Testis (tissue), 3 donors: ENCODE measurements around the gene KIDINS220. TPM values are rescaled to one million over a fixed set of nuclear protein-coding genes. Genes with fewer than 3 reads are reported as not detected.
A peak's percentile ranks its signal among the peaks of the same experiment; 100 is the strongest.

Source experiments
- DNase-seq: peaks from one replicate; pipeline ENCODE4 v3.0.0-alpha.2; 2019
- H3K27ac ChIP-seq, 2 donors: fragments of 200-600 bp; sonication (generic); one replicate each; pipeline ENCODE4 v1.5.1; 2019
- H3K27me3 ChIP-seq: fragments of 200-600 bp; sonication (generic); one replicate; pipeline ENCODE4 v1.5.1; 2019
- H3K36me3 ChIP-seq: fragments of 200-600 bp; sonication (generic); one replicate; pipeline ENCODE4 v1.5.1; 2017; ENCODE audit warnings: low read depth; ENCODE audit errors: missing control alignments
- H3K4me1 ChIP-seq: fragments of 200-600 bp; sonication (generic); one replicate; pipeline ENCODE4 v1.5.1; 2019
- H3K4me3 ChIP-seq, 2 donors: fragments of 200-600 bp; sonication (generic); one replicate each; pipeline ENCODE4 v1.5.1; 2017 to 2019
- H3K9me3 ChIP-seq: fragments of 200-600 bp; sonication (generic); one replicate; pipeline ENCODE4 v1.5.1; 2017
- POLR2A ChIP-seq: fragments of 450-650 bp; IDR thresholded peaks from one replicate; pipeline ENCODE4 v1.6.1; 2017; ENCODE audit warnings: antibody characterized with exemption, mild to moderate bottlenecking, moderate library complexity
- WGBS, 2 donors: methylation state at CpG; one replicate each; pipeline ENCODE4 v1.1.5; 2018; 5-methylcytosine and 5-hydroxymethylcytosine counted together
- intact Hi-C: fragments of 100-400 bp; cut with DNase I; formaldehyde crosslinking; loops from one replicate; pipeline ENCODE4 v1.15.1; 2023; ENCODE audit warnings: low total_unique reads
- polyA plus RNA-seq: library from polyadenylated mRNA; stranded (reverse); fragments of 350-450 nt; fragmentation: Illumina TruSeq; extraction: RNeasy Lipid Tissue Mini Kit (QIAGEN cat#74804); gene quantifications from one replicate; pipeline ENCODE4 v1.2.3, GENCODE V29; 2014; ENCODE audit warnings: low read depth, low replicate concordance; ENCODE audit not compliant: insufficient read depth
- total RNA-seq, 2 donors: library from RNA; depleted of rRNA; stranded (reverse); fragments of >200 nt; gene quantifications; one replicate each; pipeline ENCODE4 v1.2.3, GENCODE V29; 2016
- TF ChIP-seq, protein P1 (sequence below), 3 experiments: fragments of 450-650 bp in 2 of 3; fragments of 200-600 bp in 1 of 3; sonication (generic) in 1 of 3; IDR thresholded peaks; one replicate each; pipeline ENCODE4 v1.5.1; 2016 to 2019; ENCODE audit warnings: antibody characterized with exemption in 3 of 3, mild to moderate bottlenecking in 2 of 3, moderate library complexity in 1 of 3

KIDINS220 gene
- total and polyA plus RNA-seq, 3 donors from 2014 or later, result 25.5 to 75.7 (median 68.6) TPM

DNA sequence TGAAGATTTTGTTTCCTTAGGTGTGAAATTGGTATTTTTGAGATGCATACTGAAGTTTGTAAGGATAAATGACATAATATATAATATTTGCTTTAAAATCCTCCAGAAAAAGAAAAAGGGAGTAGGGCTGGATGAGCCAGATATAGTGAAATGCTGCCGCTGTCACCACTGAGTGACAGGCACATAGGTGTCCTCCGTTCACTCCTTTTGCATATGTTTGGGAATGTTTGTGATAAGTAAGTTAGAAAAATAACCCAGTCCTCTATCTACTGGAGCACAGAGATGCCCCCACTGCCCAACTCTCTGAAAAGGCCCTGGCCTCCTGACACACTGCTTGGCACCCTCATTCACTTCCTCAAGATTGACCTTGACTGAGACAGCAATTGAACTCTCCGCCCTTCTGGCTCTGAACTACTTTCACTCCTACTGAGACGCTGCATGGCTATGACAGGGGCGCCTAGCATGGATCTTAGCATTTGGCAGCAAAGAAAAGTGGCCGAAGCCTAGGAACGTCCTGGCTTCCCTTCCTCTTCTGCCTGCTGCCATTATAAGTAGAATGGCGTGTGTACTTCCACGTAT, 145.5 kb downstream of the KIDINS220 start:
- 68 to 76% methylated on average over 9 of the region's 9 CpGs for WGBS, 2 donors
- no peak overlapping the region for H3K27ac ChIP-seq
- no peaks in the 10 kb centered on the region for H3K27me3 ChIP-seq
- TF ChIP-seq, protein P1, sequence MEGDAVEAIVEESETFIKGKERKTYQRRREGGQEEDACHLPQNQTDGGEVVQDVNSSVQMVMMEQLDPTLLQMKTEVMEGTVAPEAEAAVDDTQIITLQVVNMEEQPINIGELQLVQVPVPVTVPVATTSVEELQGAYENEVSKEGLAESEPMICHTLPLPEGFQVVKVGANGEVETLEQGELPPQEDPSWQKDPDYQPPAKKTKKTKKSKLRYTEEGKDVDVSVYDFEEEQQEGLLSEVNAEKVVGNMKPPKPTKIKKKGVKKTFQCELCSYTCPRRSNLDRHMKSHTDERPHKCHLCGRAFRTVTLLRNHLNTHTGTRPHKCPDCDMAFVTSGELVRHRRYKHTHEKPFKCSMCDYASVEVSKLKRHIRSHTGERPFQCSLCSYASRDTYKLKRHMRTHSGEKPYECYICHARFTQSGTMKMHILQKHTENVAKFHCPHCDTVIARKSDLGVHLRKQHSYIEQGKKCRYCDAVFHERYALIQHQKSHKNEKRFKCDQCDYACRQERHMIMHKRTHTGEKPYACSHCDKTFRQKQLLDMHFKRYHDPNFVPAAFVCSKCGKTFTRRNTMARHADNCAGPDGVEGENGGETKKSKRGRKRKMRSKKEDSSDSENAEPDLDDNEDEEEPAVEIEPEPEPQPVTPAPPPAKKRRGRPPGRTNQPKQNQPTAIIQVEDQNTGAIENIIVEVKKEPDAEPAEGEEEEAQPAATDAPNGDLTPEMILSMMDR (IDR thresholded peaks at IDR 0.05), result no peak
- no peak for TF ChIP-seq POLR2A
- no peak overlapping the region for H3K4me3 ChIP-seq
- intact Hi-C loops, result no loop called here
- DNase-seq, result no peak
- no peaks in the 10 kb centered on the region for H3K4me1 ChIP-seq
- H3K36me3 ChIP-seq, result no peaks in the 10 kb centered on the region
- no peaks in the 10 kb centered on the region for H3K9me3 ChIP-seq

DNA sequence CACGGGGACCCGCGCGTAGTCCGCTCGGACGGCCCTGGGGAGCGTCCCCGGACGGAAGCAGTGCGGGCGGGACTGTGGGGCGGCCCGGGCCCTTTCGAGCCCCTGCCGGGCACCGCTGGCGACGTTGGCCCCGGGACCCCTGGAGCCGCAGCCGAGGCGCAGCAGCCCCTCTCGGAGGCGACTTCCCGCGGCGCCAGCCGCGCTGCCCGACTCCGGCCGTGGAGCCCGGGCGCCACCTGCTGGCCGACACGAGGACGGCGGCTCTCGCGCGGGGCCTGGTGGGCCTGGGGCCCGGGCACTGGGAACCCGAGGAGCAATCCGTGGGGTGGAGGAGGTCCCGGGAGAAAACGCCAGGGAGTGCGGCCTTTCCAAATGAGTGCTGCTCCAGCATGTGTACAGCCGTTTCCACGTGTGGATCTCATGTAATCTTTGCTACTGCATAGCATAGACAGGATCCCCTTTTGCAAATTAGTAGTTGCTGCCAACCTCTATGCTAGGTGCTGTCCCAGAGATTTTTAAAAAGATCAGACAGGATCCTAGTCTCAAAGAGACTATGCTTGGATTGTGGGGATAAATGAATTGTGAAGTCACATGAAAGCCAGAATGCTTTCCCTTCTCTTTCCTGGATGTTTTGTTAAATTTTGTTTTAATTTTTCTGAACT, 151.6 kb downstream of the KIDINS220 start:
- Histone ChIP-seq H3K9me3 (no peaks in the 10 kb centered on the region), H3K4me1 (peaks cover 4% of the 10 kb centered on the region), H3K27ac (peak overlapping the region in 1 of 2 donors; percentile 22), H3K27me3 (no peaks in the 10 kb centered on the region), H3K36me3 (no peaks in the 10 kb centered on the region), H3K4me3 (peak overlapping the region; percentile 63 to 66)
- WGBS, 2 donors, result 0% methylated on average over 18 to 40 of the region's 50 CpGs
- DNase-seq, result peak; percentile 77
- TF ChIP-seq, protein P1 (IDR thresholded peaks at IDR 0.05), result peak; percentile 98 to 99 (median 98)
- no peak for TF ChIP-seq POLR2A
- intact Hi-C loops, result loop anchor here (5.0 kb wide), 1 partner anchor 1254 kb away; no protein-coding TSS in a partner anchor

DNA sequence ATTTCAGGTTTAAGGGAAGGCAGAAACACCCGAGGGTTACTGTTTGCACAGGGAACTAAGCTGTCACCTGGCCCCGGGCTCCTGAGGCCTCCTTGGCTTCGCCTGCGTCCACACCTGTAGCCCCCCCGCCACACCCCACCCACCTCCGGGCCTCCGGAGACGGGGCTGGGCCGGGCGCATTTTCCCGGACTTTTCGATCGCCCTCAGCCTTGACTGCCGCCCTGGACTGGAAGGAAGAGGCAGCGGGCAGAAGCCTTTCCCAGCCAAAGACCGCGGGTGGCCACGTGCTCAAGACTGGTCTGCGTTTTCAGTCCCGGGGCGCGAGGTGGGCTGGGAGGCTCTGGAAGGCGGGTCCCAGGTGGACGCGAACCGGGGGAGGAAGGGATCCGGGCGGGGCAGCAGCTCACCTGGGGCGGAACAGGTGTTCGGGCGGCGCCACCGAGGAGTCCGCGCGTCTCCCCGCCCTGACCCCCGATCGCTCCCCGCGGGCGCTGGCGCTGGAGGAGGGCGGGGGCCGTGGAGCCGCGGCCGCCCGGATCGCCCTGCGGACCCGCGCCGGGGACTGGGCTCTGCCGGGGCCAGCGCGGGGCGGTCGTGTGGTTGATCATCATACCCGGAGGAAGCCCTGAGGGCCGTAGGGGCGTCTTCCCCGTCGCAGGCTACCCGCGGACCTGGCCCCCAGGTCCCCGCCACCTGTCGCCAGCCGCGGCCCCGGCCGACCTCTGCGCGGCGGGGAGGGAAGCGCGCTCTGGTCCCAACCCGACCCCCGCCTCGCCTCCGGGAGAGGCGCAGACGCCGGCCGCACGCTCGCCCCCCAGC, 152.3 kb downstream of the KIDINS220 start:
- no peaks in the 10 kb centered on the region for H3K9me3 ChIP-seq
- WGBS, 2 donors, result 3 to 16% methylated on average over 4 to 61 of the region's 87 CpGs
- H3K27ac ChIP-seq, result peak overlapping the region; percentile 22 to 26
- DNase-seq, result peak; percentile 61
- no peaks in the 10 kb centered on the region for H3K27me3 ChIP-seq
- intact Hi-C loops, result loop anchor here (5.0 kb wide), 1 partner anchor 1253 kb away; no protein-coding TSS in a partner anchor
- peaks cover 12% of the 10 kb centered on the region for H3K4me1 ChIP-seq
- TF ChIP-seq, protein P1 (IDR thresholded peaks at IDR 0.05), result no peak
- H3K36me3 ChIP-seq, result no peaks in the 10 kb centered on the region
- H3K4me3 ChIP-seq, result peak overlapping the region; percentile 63 to 66

DNA sequence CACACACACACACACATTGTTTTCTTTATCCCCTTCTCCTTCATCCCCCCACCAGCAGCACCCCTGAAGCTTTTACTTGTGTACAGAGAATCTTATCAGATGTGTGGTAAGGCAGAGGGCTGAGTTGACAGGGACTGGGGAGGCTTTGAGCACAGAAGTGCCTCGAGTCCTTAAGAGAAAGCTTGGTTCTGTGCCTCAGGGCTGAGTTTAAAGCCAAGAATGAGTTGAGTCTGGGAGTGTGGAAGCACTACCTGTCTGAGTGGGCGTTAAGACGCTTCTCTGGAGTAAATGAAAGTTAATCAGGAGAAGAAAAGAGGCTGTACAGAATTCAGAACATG, 152.9 kb downstream of the KIDINS220 start:
- H3K27ac ChIP-seq, result peak overlapping the region; percentile 22 to 26
- DNase-seq, result peak; percentile 40
- WGBS, 2 donors, result 24 to 25% methylated on average over 3 of the region's 3 CpGs
- H3K36me3 ChIP-seq, result no peaks in the 10 kb centered on the region
- intact Hi-C loops, result no loop called here
- H3K9me3 ChIP-seq, result no peaks in the 10 kb centered on the region
- peak overlapping the region in 1 of 2 donors; percentile 63 for H3K4me3 ChIP-seq
- TF ChIP-seq, protein P1 (IDR thresholded peaks at IDR 0.05), result no peak
- peaks cover 15% of the 10 kb centered on the region for H3K4me1 ChIP-seq
- H3K27me3 ChIP-seq, result no peaks in the 10 kb centered on the region
